ENCODE measurements around the gene EDC4.

EDC4 gene

DNA sequence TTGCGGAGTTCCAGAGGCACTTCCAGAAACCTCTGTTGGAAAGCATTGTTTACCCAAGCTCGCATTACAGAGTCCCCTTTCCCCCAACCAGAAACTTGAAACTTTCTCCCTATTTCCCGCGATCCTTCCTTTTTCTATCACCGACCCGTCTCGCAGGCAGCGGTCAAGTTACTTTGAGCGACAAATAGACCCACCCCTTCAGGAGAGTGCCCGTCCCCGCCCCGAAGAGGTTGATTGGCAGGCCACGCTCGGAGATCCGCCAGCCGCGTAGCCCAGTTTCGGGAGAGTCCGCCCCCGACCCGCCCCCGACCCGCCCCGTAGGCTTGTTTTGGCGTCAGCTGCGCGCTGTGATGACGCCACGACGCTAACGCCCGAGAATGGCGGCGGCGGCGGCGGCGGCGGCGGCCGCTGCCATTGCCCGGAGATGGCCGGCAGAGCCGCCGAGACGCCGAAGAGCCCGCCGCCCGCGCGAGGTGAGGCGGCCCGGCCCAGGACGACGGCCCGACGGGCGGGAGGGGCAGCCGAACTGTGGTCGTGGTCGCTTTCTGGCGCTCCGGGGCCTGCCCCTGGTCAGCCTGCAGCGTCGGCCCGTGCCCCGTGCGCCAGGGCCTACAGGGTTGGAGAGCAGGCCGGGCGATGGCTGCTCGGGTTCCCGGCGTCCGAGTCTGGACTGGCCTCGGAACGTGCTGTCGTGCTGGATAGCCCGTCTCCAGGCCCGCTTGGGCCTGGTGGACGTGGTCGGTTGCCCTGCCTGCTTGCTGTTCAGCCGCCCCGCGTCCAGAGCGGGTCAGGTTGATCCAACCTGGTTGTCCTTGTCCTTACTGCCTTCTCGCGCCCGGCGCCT is 20.3 kb downstream of the EDC4 start, which contains the start of gene PSKH1:
Gene PSKH1 (plus strand): TSS at position 356 of the 844 bp plus-strand sequence. CDS start 15,496 bp downstream, outside the sequence.
- H2BK5ac ChIP-seq (ENCODE audit: low read length): peak within 1 kb of the TSS; percentile 62
- H2BK120ac ChIP-seq (ENCODE audit: low read depth, low read length): no peak within 1 kb of the TSS
- no CpG with 5 or more reads among the region's 90 CpGs for WGBS (ENCODE audit: extremely low coverage, insufficient coverage, low lambda C conversion rate)
- H3K23ac ChIP-seq (ENCODE audit: low read length): no peak within 1 kb of the TSS
- H2BK15ac ChIP-seq (replicated peaks; ENCODE audit: low read depth): no peak within 1 kb of the TSS
- H4K8ac ChIP-seq (ENCODE audit: low read depth, low read length): no peak within 1 kb of the TSS
- H3K36me3 ChIP-seq (ENCODE audit: control insufficient read depth, insufficient read depth, low read length): no peaks in the 10 kb centered on the region
- peak within 1 kb of the TSS; percentile 99 for H3K56ac ChIP-seq (ENCODE audit: low read length)
- peaks cover 24% of the 10 kb centered on the region for H3K79me2 ChIP-seq (ENCODE audit: control insufficient read depth, insufficient read depth, low read length)
- peak within 1 kb of the TSS; percentile 62 for H3K18ac ChIP-seq (ENCODE audit: low read length)
- no peak within 1 kb of the TSS for H4K5ac ChIP-seq (ENCODE audit: low read length)
- H3K9ac ChIP-seq (ENCODE audit: low read length): peak within 1 kb of the TSS; percentile 99
- H3K4ac ChIP-seq (ENCODE audit: low read depth, low read length): peak within 1 kb of the TSS; percentile 93
- peak; percentile 99 for DNase-seq
- H3K27ac ChIP-seq (ENCODE audit: low read depth, low read length): peak within 1 kb of the TSS; percentile 54
- H2AK5ac ChIP-seq (ENCODE audit: low read length): peak within 1 kb of the TSS; percentile 64
- peak within 1 kb of the TSS; percentile 90 for H3K4me2 ChIP-seq (ENCODE audit: low read length)
- H3K4me1 ChIP-seq (ENCODE audit: control insufficient read depth, low read depth, low read length): peaks cover 3% of the 10 kb centered on the region
- peaks cover 21% of the 10 kb centered on the region for H3K79me1 ChIP-seq (ENCODE audit: low read length)
- H3K4me3 ChIP-seq (ENCODE audit: low read length): peak within 1 kb of the TSS; percentile 97
- no peaks in the 10 kb centered on the region for H3K27me3 ChIP-seq (ENCODE audit: insufficient read depth, low read length, poor library complexity)

DNA sequence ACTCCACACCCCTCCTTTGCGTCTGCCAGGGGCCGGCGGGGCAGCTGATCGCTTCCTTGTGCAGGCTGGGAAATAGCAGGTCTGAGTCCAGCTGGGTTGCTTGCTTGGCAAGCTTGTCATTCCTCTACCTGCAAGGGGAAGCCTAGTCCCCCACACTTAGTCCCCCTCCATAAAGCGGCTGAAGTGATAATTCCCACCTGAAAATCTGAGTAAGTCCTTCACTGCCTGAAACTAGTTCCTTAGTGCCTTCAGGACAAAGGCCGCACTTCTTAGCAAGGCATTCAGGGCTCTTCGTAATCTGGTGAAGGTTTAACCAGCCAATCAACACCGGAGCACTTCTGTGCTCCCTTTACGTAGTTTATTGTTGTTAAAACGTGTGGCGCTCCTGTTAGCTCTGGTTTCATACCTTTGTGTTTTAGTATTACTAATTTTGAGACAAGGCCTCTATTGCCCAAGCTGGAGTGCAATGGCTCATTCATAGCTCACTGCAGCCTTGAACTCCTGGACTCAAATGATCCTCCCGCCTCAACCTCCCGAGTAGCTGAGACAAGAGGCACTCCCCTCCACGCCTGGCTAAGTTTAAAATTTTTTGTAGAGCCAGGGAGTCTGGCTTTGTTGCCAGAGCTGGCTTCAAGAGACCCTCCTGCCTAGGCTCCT is 21.0 kb downstream of the EDC4 start:
- H3K18ac ChIP-seq (ENCODE audit: low read length): peak overlapping the region; percentile 62
- H4K5ac ChIP-seq (ENCODE audit: low read length): no peak overlapping the region
- no peak overlapping the region for H2BK120ac ChIP-seq (ENCODE audit: low read depth, low read length)
- peak overlapping the region; percentile 64 for H2AK5ac ChIP-seq (ENCODE audit: low read length)
- H3K23ac ChIP-seq (ENCODE audit: low read length): no peak overlapping the region
- H3K56ac ChIP-seq (ENCODE audit: low read length): peak overlapping the region; percentile 99
- no peak overlapping the region for H2BK15ac ChIP-seq (replicated peaks; ENCODE audit: low read depth)
- peak overlapping the region; percentile 2 for H3K27ac ChIP-seq (ENCODE audit: low read depth, low read length)
- H3K4me2 ChIP-seq (ENCODE audit: low read length): peak overlapping the region; percentile 90
- H4K8ac ChIP-seq (ENCODE audit: low read depth, low read length): no peak overlapping the region
- H3K79me1 ChIP-seq (ENCODE audit: low read length): peaks cover 21% of the 10 kb centered on the region
- H3K9ac ChIP-seq (ENCODE audit: low read length): peak overlapping the region; percentile 99
- peak; percentile 71 for DNase-seq
- H3K4ac ChIP-seq (ENCODE audit: low read depth, low read length): peak overlapping the region; percentile 93
- H3K79me2 ChIP-seq (ENCODE audit: control insufficient read depth, insufficient read depth, low read length): peaks cover 24% of the 10 kb centered on the region
- no CpG with 5 or more reads among the region's 14 CpGs for WGBS (ENCODE audit: extremely low coverage, insufficient coverage, low lambda C conversion rate)
- H3K27me3 ChIP-seq (ENCODE audit: insufficient read depth, low read length, poor library complexity): no peaks in the 10 kb centered on the region
- no peaks in the 10 kb centered on the region for H3K36me3 ChIP-seq (ENCODE audit: control insufficient read depth, insufficient read depth, low read length)
- peak overlapping the region; percentile 97 for H3K4me3 ChIP-seq (ENCODE audit: low read length)
- H3K4me1 ChIP-seq (ENCODE audit: control insufficient read depth, low read depth, low read length): peaks cover 3% of the 10 kb centered on the region
- H2BK5ac ChIP-seq (ENCODE audit: low read length): no peak overlapping the region

DNA sequence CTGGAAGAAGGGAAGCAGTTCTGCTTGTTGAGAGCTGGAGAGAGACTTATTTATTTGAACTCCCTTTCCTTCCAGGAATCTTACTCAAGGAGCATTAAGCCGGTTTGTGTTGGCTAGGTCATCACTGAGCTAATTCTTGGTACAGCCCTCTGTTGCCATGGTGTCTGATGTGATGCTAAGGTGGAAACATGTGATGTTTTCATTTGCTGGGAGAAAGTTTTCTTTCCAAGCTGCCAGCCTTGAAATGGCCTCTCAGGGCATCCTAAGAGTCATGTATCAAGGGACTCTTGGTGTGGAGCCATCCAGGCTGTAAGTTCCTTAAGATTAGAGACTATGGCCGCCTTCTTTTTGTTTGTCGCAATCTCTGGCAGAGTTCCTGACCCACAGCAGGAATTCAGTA is 24.4 kb downstream of the EDC4 start:
- H3K4me2 ChIP-seq (ENCODE audit: low read length): no peak overlapping the region
- no peak overlapping the region for H4K5ac ChIP-seq (ENCODE audit: low read length)
- H2BK5ac ChIP-seq (ENCODE audit: low read length): no peak overlapping the region
- H3K27ac ChIP-seq (ENCODE audit: low read depth, low read length): no peak overlapping the region
- no peak overlapping the region for H2AK5ac ChIP-seq (ENCODE audit: low read length)
- no peak overlapping the region for H3K4ac ChIP-seq (ENCODE audit: low read depth, low read length)
- H2BK15ac ChIP-seq (replicated peaks; ENCODE audit: low read depth): no peak overlapping the region
- H3K4me3 ChIP-seq (ENCODE audit: low read length): no peak overlapping the region
- H3K4me1 ChIP-seq (ENCODE audit: control insufficient read depth, low read depth, low read length): peaks cover 3% of the 10 kb centered on the region
- no peaks in the 10 kb centered on the region for H3K27me3 ChIP-seq (ENCODE audit: insufficient read depth, low read length, poor library complexity)
- H2BK120ac ChIP-seq (ENCODE audit: low read depth, low read length): no peak overlapping the region
- H3K9ac ChIP-seq (ENCODE audit: low read length): no peak overlapping the region
- no CpG with 5 or more reads among the region's 3 CpGs for WGBS (ENCODE audit: extremely low coverage, insufficient coverage, low lambda C conversion rate)
- H3K56ac ChIP-seq (ENCODE audit: low read length): no peak overlapping the region
- H3K23ac ChIP-seq (ENCODE audit: low read length): no peak overlapping the region
- no peaks in the 10 kb centered on the region for H3K36me3 ChIP-seq (ENCODE audit: control insufficient read depth, insufficient read depth, low read length)
- H3K18ac ChIP-seq (ENCODE audit: low read length): no peak overlapping the region
- DNase-seq: no peak
- peaks cover 23% of the 10 kb centered on the region for H3K79me1 ChIP-seq (ENCODE audit: low read length)
- H4K8ac ChIP-seq (ENCODE audit: low read depth, low read length): no peak overlapping the region
- H3K79me2 ChIP-seq (ENCODE audit: control insufficient read depth, insufficient read depth, low read length): peaks cover 26% of the 10 kb centered on the region

DNA sequence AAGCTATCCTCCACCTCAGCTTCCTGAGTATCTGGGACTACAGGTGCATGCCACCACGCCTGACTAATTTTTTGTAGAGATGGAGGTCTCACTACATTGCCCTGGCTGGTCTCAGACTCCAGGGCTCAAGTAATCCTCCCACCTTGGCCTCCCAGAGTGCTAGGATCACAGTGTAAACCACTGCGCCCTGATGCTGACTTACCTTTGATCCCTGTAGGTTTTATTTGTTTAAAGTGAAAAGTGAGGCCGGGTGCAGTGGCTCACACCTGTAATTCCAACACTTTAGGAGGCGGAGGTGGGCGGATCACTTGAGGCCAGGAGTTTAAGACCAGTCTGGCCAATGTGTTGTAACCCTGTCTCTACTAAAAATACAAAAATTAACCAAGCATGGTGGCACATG is 28.9 kb downstream of the EDC4 start:
- Histone ChIP-seq H3K9ac (ENCODE audit: low read length) (no peak overlapping the region), H2AK5ac (ENCODE audit: low read length) (no peak overlapping the region), H3K27ac (ENCODE audit: low read depth, low read length) (no peak overlapping the region), H3K4me2 (ENCODE audit: low read length) (no peak overlapping the region), H3K27me3 (ENCODE audit: insufficient read depth, low read length, poor library complexity) (no peaks in the 10 kb centered on the region), H3K18ac (ENCODE audit: low read length) (no peak overlapping the region), H3K79me1 (ENCODE audit: low read length) (peaks cover 10% of the 10 kb centered on the region), H2BK5ac (ENCODE audit: low read length) (no peak overlapping the region), H3K4me1 (ENCODE audit: control insufficient read depth, low read depth, low read length) (no peaks in the 10 kb centered on the region), H4K5ac (ENCODE audit: low read length) (no peak overlapping the region), H3K36me3 (ENCODE audit: control insufficient read depth, insufficient read depth, low read length) (no peaks in the 10 kb centered on the region), H3K79me2 (ENCODE audit: control insufficient read depth, insufficient read depth, low read length) (peaks cover 9% of the 10 kb centered on the region), H4K8ac (ENCODE audit: low read depth, low read length) (no peak overlapping the region), H3K56ac (ENCODE audit: low read length) (no peak overlapping the region), H3K4me3 (ENCODE audit: low read length) (no peak overlapping the region), H2BK120ac (ENCODE audit: low read depth, low read length) (no peak overlapping the region), H3K4ac (ENCODE audit: low read depth, low read length) (no peak overlapping the region), H2BK15ac (replicated peaks; ENCODE audit: low read depth) (no peak overlapping the region), H3K23ac (ENCODE audit: low read length) (no peak overlapping the region)
- WGBS (ENCODE audit: extremely low coverage, insufficient coverage, low lambda C conversion rate): no CpG with 5 or more reads among the region's 5 CpGs
- DNase-seq: no peak

DNA sequence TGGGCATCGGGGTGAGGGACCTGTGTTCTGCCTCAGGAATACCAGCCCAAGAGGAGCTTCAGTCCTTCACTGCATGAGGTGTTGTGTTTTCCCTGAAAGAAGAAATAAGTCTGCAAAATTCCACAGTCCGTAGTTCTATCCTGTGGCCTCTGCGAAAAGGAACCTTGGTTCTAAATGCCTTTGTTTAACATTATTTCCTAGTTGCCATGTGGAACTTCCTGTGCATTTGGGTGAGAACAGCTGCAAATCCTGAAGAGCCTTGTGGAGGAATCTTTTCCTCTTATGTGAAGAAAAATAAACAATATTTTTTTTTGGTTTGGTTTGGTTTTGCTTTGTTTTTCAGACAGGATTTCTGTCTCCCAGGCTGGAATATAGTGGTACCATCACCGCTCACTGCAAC is 30.0 kb downstream of the EDC4 start:
- H3K4me1 ChIP-seq (ENCODE audit: control insufficient read depth, low read depth, low read length): no peaks in the 10 kb centered on the region
- H2BK15ac ChIP-seq (replicated peaks; ENCODE audit: low read depth): no peak overlapping the region
- no peak overlapping the region for H2BK120ac ChIP-seq (ENCODE audit: low read depth, low read length)
- H4K5ac ChIP-seq (ENCODE audit: low read length): no peak overlapping the region
- H3K4me3 ChIP-seq (ENCODE audit: low read length): no peak overlapping the region
- peaks cover 4% of the 10 kb centered on the region for H3K79me2 ChIP-seq (ENCODE audit: control insufficient read depth, insufficient read depth, low read length)
- no peak overlapping the region for H3K27ac ChIP-seq (ENCODE audit: low read depth, low read length)
- no peaks in the 10 kb centered on the region for H3K36me3 ChIP-seq (ENCODE audit: control insufficient read depth, insufficient read depth, low read length)
- no peak overlapping the region for H2BK5ac ChIP-seq (ENCODE audit: low read length)
- H4K8ac ChIP-seq (ENCODE audit: low read depth, low read length): no peak overlapping the region
- H3K9ac ChIP-seq (ENCODE audit: low read length): no peak overlapping the region
- no peaks in the 10 kb centered on the region for H3K27me3 ChIP-seq (ENCODE audit: insufficient read depth, low read length, poor library complexity)
- no peak overlapping the region for H3K56ac ChIP-seq (ENCODE audit: low read length)
- DNase-seq: no peak
- H3K4me2 ChIP-seq (ENCODE audit: low read length): no peak overlapping the region
- H3K18ac ChIP-seq (ENCODE audit: low read length): no peak overlapping the region
- H3K23ac ChIP-seq (ENCODE audit: low read length): no peak overlapping the region
- H3K4ac ChIP-seq (ENCODE audit: low read depth, low read length): no peak overlapping the region
- no peak overlapping the region for H2AK5ac ChIP-seq (ENCODE audit: low read length)
- no CpG with 5 or more reads among the region's 4 CpGs for WGBS (ENCODE audit: extremely low coverage, insufficient coverage, low lambda C conversion rate)
- H3K79me1 ChIP-seq (ENCODE audit: low read length): peaks cover 4% of the 10 kb centered on the region

Data from mesendoderm (in vitro differentiated cells).